Measurements from ENCODE around the gene UPK3A. TPM values are rescaled to one million over a fixed set of nuclear protein-coding genes. Genes with fewer than 3 reads are reported as not detected.

UPK3A gene
- total RNA-seq, 1 donor from 2014 or later = not detected

DNA sequence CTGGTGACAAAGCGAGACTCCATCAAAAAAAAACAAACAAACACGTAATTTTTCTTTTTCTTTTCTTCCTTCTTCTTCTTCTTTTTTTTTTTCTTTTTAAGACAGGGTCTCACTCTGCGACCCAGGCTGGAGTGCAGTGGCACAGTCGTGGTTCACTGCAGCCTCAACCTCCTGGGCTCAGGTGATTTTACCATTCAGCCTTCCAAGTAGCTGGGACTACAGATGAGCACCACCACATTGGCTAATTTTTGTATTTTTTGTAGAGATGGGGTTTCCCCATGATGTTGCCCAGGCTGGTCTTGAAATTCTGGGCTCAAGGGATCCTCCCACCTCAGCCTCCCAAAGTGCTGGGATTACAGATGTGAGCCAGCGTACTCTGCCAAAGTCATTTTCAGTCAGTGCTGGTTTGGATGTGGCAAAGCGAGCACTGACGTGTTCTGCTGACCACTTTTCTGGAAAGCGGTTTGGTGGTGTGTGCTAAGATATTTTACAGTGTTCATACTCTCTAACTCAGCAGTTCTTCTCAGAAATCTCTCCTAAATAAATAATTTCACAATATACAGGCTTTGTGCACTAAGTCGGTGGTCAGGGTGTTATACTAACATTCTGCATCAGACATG is 35.7 kb downstream of the UPK3A start:
- H3K36me3 ChIP-seq (ENCODE audit: insufficient read depth, low read length) = peaks cover 11% of the 10 kb centered on the region
- H3K9me3 ChIP-seq (ENCODE audit: insufficient read depth, low read depth, low read length) = no peaks in the 10 kb centered on the region
- no peak for DNase-seq (ENCODE audit: low read depth)
- H3K27ac ChIP-seq (ENCODE audit: low read depth, low read length) = no peak overlapping the region
- FAIRE-seq = no peak
- H3K27me3 ChIP-seq (ENCODE audit: insufficient read depth, low read length) = no peaks in the 10 kb centered on the region
- Mint-ChIP-seq H3K27me3 (ENCODE audit: low read depth, unreplicated experiment) (no peaks in the 10 kb centered on the region), H3K36me3 (ENCODE audit: low read depth, unreplicated experiment) (peaks cover 16% of the 10 kb centered on the region), H3K4me3 (ENCODE audit: unreplicated experiment) (peak overlapping the region; percentile 28), H3K9me3 (ENCODE audit: unreplicated experiment) (no peaks in the 10 kb centered on the region), H3K27ac (ENCODE audit: unreplicated experiment) (no peak overlapping the region), H3K4me1 (ENCODE audit: low read depth, unreplicated experiment) (peaks cover 28% of the 10 kb centered on the region)
- no peak overlapping the region for H3K4me2 ChIP-seq (ENCODE audit: low read length)
- H3K79me2 ChIP-seq (ENCODE audit: insufficient read depth, low read length) = peaks cover 55% of the 10 kb centered on the region
- TF ChIP-seq EZH2 (IDR thresholded peaks at IDR 0.05; ENCODE audit: insufficient read depth, low read length) = no peak
- TF ChIP-seq, protein P1, sequence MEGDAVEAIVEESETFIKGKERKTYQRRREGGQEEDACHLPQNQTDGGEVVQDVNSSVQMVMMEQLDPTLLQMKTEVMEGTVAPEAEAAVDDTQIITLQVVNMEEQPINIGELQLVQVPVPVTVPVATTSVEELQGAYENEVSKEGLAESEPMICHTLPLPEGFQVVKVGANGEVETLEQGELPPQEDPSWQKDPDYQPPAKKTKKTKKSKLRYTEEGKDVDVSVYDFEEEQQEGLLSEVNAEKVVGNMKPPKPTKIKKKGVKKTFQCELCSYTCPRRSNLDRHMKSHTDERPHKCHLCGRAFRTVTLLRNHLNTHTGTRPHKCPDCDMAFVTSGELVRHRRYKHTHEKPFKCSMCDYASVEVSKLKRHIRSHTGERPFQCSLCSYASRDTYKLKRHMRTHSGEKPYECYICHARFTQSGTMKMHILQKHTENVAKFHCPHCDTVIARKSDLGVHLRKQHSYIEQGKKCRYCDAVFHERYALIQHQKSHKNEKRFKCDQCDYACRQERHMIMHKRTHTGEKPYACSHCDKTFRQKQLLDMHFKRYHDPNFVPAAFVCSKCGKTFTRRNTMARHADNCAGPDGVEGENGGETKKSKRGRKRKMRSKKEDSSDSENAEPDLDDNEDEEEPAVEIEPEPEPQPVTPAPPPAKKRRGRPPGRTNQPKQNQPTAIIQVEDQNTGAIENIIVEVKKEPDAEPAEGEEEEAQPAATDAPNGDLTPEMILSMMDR (IDR thresholded peaks at IDR 0.05; ENCODE audit: insufficient read depth, low read depth, low read length) = no peak
- H3K4me1 ChIP-seq (ENCODE audit: insufficient read depth, low read length) = peaks cover 26% of the 10 kb centered on the region
- H4K20me1 ChIP-seq (ENCODE audit: insufficient read depth, low read length) = peaks cover 14% of the 10 kb centered on the region
- H3K9ac ChIP-seq (ENCODE audit: low read length) = no peak overlapping the region
- H2AFZ ChIP-seq (ENCODE audit: low read depth, low read length) = no peak overlapping the region
- no peak overlapping the region for H3K4me3 ChIP-seq (ENCODE audit: insufficient read depth, low read depth, low read length)

DNA sequence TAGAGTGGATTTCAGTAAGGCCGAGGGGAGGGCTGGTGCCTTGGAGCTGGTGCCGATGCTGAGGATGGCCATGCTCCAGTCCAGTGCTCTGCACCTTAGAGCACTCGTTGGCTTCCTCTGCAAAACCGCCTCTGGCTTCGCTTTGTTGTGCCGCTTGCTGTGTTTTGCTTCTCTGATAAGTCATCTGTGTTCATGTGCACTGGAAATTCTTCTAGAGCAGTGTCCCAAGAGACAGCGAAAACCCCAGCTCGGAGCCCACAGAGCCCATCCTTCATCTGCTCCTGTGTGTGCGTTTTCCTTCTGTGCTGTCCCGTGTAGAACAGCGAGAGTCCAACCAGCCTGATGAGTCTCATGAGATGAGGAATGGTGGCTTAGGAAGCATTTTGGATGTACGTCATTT is 37.1 kb downstream of the UPK3A start:
- Histone ChIP-seq H3K27ac (ENCODE audit: low read depth, low read length) (no peak overlapping the region), H3K36me3 (ENCODE audit: insufficient read depth, low read length) (peaks cover 11% of the 10 kb centered on the region), H3K79me2 (ENCODE audit: insufficient read depth, low read length) (peaks cover 42% of the 10 kb centered on the region), H3K27me3 (ENCODE audit: insufficient read depth, low read length) (no peaks in the 10 kb centered on the region), H3K4me3 (ENCODE audit: insufficient read depth, low read depth, low read length) (no peak overlapping the region), H3K9ac (ENCODE audit: low read length) (no peak overlapping the region), H3K4me1 (ENCODE audit: insufficient read depth, low read length) (peaks cover 26% of the 10 kb centered on the region), H3K9me3 (ENCODE audit: insufficient read depth, low read depth, low read length) (no peaks in the 10 kb centered on the region), H3K4me2 (ENCODE audit: low read length) (no peak overlapping the region), H2AFZ (ENCODE audit: low read depth, low read length) (no peak overlapping the region), H4K20me1 (ENCODE audit: insufficient read depth, low read length) (peaks cover 18% of the 10 kb centered on the region)
- H3K4me1 Mint-ChIP-seq (ENCODE audit: low read depth, unreplicated experiment) = peaks cover 28% of the 10 kb centered on the region
- TF ChIP-seq EZH2 (IDR thresholded peaks at IDR 0.05; ENCODE audit: insufficient read depth, low read length) = no peak
- TF ChIP-seq, protein P1 (IDR thresholded peaks at IDR 0.05; ENCODE audit: insufficient read depth, low read depth, low read length) = no peak
- no peaks in the 10 kb centered on the region for H3K27me3 Mint-ChIP-seq (ENCODE audit: low read depth, unreplicated experiment)
- H3K27ac Mint-ChIP-seq (ENCODE audit: unreplicated experiment) = no peak overlapping the region
- DNase-seq (ENCODE audit: low read depth) = no peak
- peaks cover 20% of the 10 kb centered on the region for H3K36me3 Mint-ChIP-seq (ENCODE audit: low read depth, unreplicated experiment)
- no peak overlapping the region for H3K4me3 Mint-ChIP-seq (ENCODE audit: unreplicated experiment)
- no peak for FAIRE-seq
- no peaks in the 10 kb centered on the region for H3K9me3 Mint-ChIP-seq (ENCODE audit: unreplicated experiment)

DNA sequence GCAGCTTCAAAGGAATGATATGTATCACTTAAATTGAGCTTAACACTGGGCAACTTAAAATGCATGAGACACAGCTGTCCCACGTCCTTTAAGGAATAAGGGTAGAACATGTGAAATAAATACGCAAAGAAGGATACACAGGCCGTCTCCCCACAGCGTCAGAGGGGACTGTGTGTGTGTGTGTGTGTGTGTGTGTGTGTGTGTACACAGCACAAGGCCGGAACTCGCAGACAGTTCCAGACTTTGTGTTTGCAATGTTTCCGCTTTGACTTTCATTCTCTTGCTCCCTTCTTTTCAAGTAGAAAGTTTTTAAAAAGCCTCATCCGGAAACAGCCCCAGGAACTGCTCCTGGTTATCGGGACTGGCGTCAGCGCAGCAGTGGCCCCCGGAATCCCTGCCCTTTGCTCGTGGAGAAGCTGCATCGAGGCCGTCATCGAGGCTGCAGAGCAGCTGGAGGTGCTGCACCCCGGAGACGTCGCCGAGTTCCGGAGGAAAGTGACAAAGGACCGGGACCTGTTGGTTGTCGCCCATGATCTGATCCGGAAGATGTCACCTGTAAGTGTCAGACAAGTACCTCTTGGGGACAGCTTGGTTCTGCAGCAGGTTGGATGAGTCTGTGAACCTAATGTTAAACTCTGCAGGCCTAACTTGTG is 38.2 kb downstream of the UPK3A start:
- H3K27ac Mint-ChIP-seq (ENCODE audit: unreplicated experiment) = no peak overlapping the region
- no peaks in the 10 kb centered on the region for H3K9me3 Mint-ChIP-seq (ENCODE audit: unreplicated experiment)
- Histone ChIP-seq H3K27me3 (ENCODE audit: insufficient read depth, low read length) (no peaks in the 10 kb centered on the region), H3K9ac (ENCODE audit: low read length) (no peak overlapping the region), H4K20me1 (ENCODE audit: insufficient read depth, low read length) (peaks cover 23% of the 10 kb centered on the region), H3K79me2 (ENCODE audit: insufficient read depth, low read length) (peaks cover 41% of the 10 kb centered on the region), H3K4me1 (ENCODE audit: insufficient read depth, low read length) (peaks cover 20% of the 10 kb centered on the region), H2AFZ (ENCODE audit: low read depth, low read length) (no peak overlapping the region), H3K4me2 (ENCODE audit: low read length) (no peak overlapping the region), H3K27ac (ENCODE audit: low read depth, low read length) (no peak overlapping the region), H3K36me3 (ENCODE audit: insufficient read depth, low read length) (peaks cover 11% of the 10 kb centered on the region), H3K4me3 (ENCODE audit: insufficient read depth, low read depth, low read length) (no peak overlapping the region), H3K9me3 (ENCODE audit: insufficient read depth, low read depth, low read length) (no peaks in the 10 kb centered on the region)
- H3K4me1 Mint-ChIP-seq (ENCODE audit: low read depth, unreplicated experiment) = peaks cover 25% of the 10 kb centered on the region
- H3K4me3 Mint-ChIP-seq (ENCODE audit: unreplicated experiment) = no peak overlapping the region
- H3K36me3 Mint-ChIP-seq (ENCODE audit: low read depth, unreplicated experiment) = peaks cover 26% of the 10 kb centered on the region
- no peak for DNase-seq (ENCODE audit: low read depth)
- TF ChIP-seq, protein P1 (IDR thresholded peaks at IDR 0.05; ENCODE audit: insufficient read depth, low read depth, low read length) = no peak
- TF ChIP-seq EZH2 (IDR thresholded peaks at IDR 0.05; ENCODE audit: insufficient read depth, low read length) = no peak
- no peak for FAIRE-seq
- H3K27me3 Mint-ChIP-seq (ENCODE audit: low read depth, unreplicated experiment) = no peaks in the 10 kb centered on the region
